ENCODE measurements around the gene RIPK4.

Gene RIPK4

GRCh38 chr21:41713495-41714281, 53.2 kb downstream of the RIPK4 start:
- no peak overlapping the region for H3K4me3 ChIP-seq (ENCODE audit: low read length)
- no peak for DNase-seq (ENCODE audit: low read depth)
- TF ChIP-seq CTCF (IDR thresholded peaks at IDR 0.05; ENCODE audit: insufficient read depth, low read depth, low read length, missing control alignments): no peak

GRCh38 chr21:41712730-41713129, 54.1 kb downstream of the RIPK4 start:
- DNase-seq (ENCODE audit: low read depth): no peak
- H3K4me3 ChIP-seq (ENCODE audit: low read length): no peak overlapping the region
- TF ChIP-seq CTCF (IDR thresholded peaks at IDR 0.05; ENCODE audit: insufficient read depth, low read depth, low read length, missing control alignments): no peak

GRCh38 chr21:41712201-41712600, 54.7 kb downstream of the RIPK4 start:
- H3K4me3 ChIP-seq (ENCODE audit: low read length): no peak overlapping the region
- no peak for TF ChIP-seq CTCF (IDR thresholded peaks at IDR 0.05; ENCODE audit: insufficient read depth, low read depth, low read length, missing control alignments)
- no peak for DNase-seq (ENCODE audit: low read depth)

GRCh38 chr21:41711416-41712007, 55.3 kb downstream of the RIPK4 start:
- DNase-seq (ENCODE audit: low read depth): no peak
- no peak for TF ChIP-seq CTCF (IDR thresholded peaks at IDR 0.05; ENCODE audit: insufficient read depth, low read depth, low read length, missing control alignments)
- H3K4me3 ChIP-seq (ENCODE audit: low read length): no peak overlapping the region

- DNase-seq (ENCODE audit: low read depth): no peak
- no peak overlapping the region for H3K4me3 ChIP-seq (ENCODE audit: low read length)
- TF ChIP-seq CTCF (IDR thresholded peaks at IDR 0.05; ENCODE audit: insufficient read depth, low read depth, low read length, missing control alignments): no peak
Observed at GRCh38 chr21:41710823-41711160, 56.1 kb downstream of the RIPK4 start.

- no peak overlapping the region for H3K4me3 ChIP-seq (ENCODE audit: low read length)
- no peak for TF ChIP-seq CTCF (IDR thresholded peaks at IDR 0.05; ENCODE audit: insufficient read depth, low read depth, low read length, missing control alignments)
- no peak for DNase-seq (ENCODE audit: low read depth)
Observed at GRCh38 chr21:41709965-41710822, 56.7 kb downstream of the RIPK4 start.
